Ovary (tissue), 3 donors: ENCODE results near the gene KCNJ3.

Source experiments
- EP300 ChIP-seq: sonication (generic); formaldehyde crosslinking; IDR thresholded peaks from one replicate; pipeline ENCODE4 v1.6.1; 2017; ENCODE audit warnings: antibody characterized with exemption
- POLR2A ChIP-seq: fragments of 450-650 bp; IDR thresholded peaks from one replicate; pipeline ENCODE4 v1.6.1; 2017; ENCODE audit warnings: antibody characterized with exemption, mild to moderate bottlenecking, moderate library complexity
- TF ChIP-seq, protein P1 (sequence below), 3 donors: fragments of 450-650 bp in 2 of 3; fragments of 200-600 bp in 1 of 3; IDR thresholded peaks; one replicate each; pipeline versions ENCODE4 v1.5.1 to v1.8.0; 2016 to 2022; ENCODE audit warnings: antibody characterized with exemption in 3 of 3, mild to moderate bottlenecking in 1 of 3
- donor health status: DM: no; HTN: no; CAD: no.

- TF ChIP-seq, protein P1, sequence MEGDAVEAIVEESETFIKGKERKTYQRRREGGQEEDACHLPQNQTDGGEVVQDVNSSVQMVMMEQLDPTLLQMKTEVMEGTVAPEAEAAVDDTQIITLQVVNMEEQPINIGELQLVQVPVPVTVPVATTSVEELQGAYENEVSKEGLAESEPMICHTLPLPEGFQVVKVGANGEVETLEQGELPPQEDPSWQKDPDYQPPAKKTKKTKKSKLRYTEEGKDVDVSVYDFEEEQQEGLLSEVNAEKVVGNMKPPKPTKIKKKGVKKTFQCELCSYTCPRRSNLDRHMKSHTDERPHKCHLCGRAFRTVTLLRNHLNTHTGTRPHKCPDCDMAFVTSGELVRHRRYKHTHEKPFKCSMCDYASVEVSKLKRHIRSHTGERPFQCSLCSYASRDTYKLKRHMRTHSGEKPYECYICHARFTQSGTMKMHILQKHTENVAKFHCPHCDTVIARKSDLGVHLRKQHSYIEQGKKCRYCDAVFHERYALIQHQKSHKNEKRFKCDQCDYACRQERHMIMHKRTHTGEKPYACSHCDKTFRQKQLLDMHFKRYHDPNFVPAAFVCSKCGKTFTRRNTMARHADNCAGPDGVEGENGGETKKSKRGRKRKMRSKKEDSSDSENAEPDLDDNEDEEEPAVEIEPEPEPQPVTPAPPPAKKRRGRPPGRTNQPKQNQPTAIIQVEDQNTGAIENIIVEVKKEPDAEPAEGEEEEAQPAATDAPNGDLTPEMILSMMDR (IDR thresholded peaks at IDR 0.05), result no peak
- no peak for TF ChIP-seq POLR2A
- TF ChIP-seq EP300, result no peak
Measured at GRCh38 chr2:154846842-154847241, 148.3 kb downstream of the KCNJ3 start.
